ENCODE measurements around the gene TGFBI. TPM values are rescaled to one million over a fixed set of nuclear protein-coding genes. Genes with fewer than 3 reads are reported as not detected.

The TGFBI gene
- total and polyA plus RNA-seq, 8 donors = 3.7 to 50.1 (median 14.3) TPM

- Histone ChIP-seq H3K4me1 (peaks cover 0 to 4% (median 0%) of the 10 kb centered on the region in 3 donors), H3K4me3 (no peak overlapping the region), H3K27ac (no peak overlapping the region), H3K27me3 (no peaks in the 10 kb centered on the region), H3K36me3 (no peaks in the 10 kb centered on the region), H3K9me3 (no peaks in the 10 kb centered on the region)
- no peak for FAIRE-seq
- no peak for ATAC-seq
- no peak for DNase-seq
- intact Hi-C loops (cut with DNase I) = no loop called here
- no peak for TF ChIP-seq CTCF (IDR thresholded peaks at IDR 0.05)
- WGBS, 2 donors = 77% methylated on average over 6 of the region's 6 CpGs
Measured at GRCh38 chr5:136031711-136032110, 2.9 kb downstream of the TGFBI start.

DNA sequence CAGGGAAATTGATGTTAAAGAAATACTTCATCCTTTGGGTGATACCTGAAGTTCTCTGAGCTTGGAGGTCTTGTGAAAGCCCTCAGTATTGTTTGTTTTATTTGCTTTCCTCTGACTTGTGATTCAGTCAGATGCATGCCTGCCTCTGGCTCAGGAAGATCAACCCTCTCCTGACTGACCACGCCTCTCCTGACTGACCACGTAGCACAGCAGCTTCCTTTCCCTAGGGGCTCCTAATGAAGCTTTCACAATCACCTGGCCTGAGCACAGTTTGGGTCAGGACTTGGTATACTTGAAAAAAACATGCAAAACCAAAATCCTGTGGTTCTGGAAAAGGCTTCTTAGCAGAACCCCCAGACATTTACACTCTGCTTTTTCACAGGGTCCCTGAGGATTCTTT, 3.8 kb downstream of the TGFBI start:
- no peak overlapping the region for H3K4me3 ChIP-seq
- intact Hi-C loops (cut with DNase I) = no loop called here
- no peak overlapping the region for H3K27ac ChIP-seq
- H3K27me3 ChIP-seq = no peaks in the 10 kb centered on the region
- no peak for DNase-seq
- H3K9me3 ChIP-seq = no peaks in the 10 kb centered on the region
- no peak for TF ChIP-seq CTCF (IDR thresholded peaks at IDR 0.05)
- no peaks in the 10 kb centered on the region for H3K36me3 ChIP-seq
- 77 to 81% methylated on average over 2 of the region's 2 CpGs for WGBS, 2 donors
- FAIRE-seq = no peak
- H3K4me1 ChIP-seq = peaks cover 0 to 4% (median 0%) of the 10 kb centered on the region in 3 donors
- no peak for ATAC-seq

GRCh38 chr5:136033234-136033633, 4.4 kb downstream of the TGFBI start:
- DNase-seq (no peak), ATAC-seq (no peak), FAIRE-seq (no peak)
- Histone ChIP-seq H3K4me3 (no peak overlapping the region), H3K36me3 (no peaks in the 10 kb centered on the region), H3K4me1 (peaks cover 0 to 4% (median 0%) of the 10 kb centered on the region in 3 donors), H3K27ac (no peak overlapping the region), H3K9me3 (no peaks in the 10 kb centered on the region), H3K27me3 (no peaks in the 10 kb centered on the region)
- TF ChIP-seq CTCF (IDR thresholded peaks at IDR 0.05) = no peak
- intact Hi-C loops (cut with DNase I) = no loop called here
- WGBS, 2 donors = 25 to 56% methylated on average over 1 of the region's 1 CpG

DNA sequence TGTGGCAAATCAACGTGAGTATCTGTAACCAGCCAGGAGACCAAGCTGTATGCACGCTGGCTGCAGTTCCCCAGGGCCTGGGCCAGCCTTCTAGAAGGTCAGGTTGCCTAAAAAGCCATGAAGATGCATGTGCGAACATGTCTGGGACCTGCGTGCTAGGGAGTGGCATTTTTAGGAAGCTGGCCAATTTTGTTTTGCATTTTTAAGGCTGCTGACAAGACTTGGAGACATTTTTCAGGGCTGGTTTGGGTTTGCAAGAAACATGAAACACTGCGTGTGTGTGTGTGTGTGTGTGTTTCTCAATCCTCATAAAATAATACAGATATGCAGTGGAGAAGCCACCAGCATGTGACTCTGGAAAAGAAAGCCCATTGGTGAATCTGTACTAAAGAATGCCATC, 5.1 kb downstream of the TGFBI start:
- Histone ChIP-seq H3K4me3 (no peak overlapping the region), H3K27me3 (no peaks in the 10 kb centered on the region), H3K4me1 (peaks cover 0 to 4% (median 0%) of the 10 kb centered on the region in 3 donors), H3K9me3 (no peaks in the 10 kb centered on the region), H3K27ac (no peak overlapping the region), H3K36me3 (no peaks in the 10 kb centered on the region)
- intact Hi-C loops (cut with DNase I) = no loop called here
- FAIRE-seq (no peak), DNase-seq (no peak), ATAC-seq (no peak)
- WGBS, 2 donors = 80 to 82% methylated on average over 5 of the region's 5 CpGs
- no peak for TF ChIP-seq CTCF (IDR thresholded peaks at IDR 0.05)

DNA sequence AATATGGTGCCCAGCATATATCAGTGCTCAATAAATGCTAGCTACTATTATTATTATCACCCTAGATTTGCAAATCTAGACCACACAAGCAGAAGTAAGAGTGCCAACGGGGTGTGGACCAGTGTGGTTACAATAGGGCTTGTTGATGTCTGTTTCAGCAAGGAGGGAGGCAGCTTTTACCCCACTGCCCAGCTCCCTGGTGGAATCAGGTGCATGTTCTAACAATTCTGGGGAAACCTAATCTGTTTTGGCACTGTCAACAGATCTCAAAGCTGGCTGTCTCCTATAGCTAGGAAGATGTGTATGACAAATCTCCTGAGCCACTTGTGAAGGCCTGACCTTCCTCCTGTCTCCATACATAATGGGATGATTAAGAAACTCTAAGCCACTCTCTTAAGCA, 5.7 kb downstream of the TGFBI start:
- ATAC-seq (no peak), DNase-seq (no peak), FAIRE-seq (no peak)
- TF ChIP-seq CTCF (IDR thresholded peaks at IDR 0.05) = no peak
- no peaks in the 10 kb centered on the region for H3K27me3 ChIP-seq
- no peaks in the 10 kb centered on the region for H3K36me3 ChIP-seq
- H3K4me1 ChIP-seq = no peaks in the 10 kb centered on the region
- no peak overlapping the region for H3K27ac ChIP-seq
- no peaks in the 10 kb centered on the region for H3K9me3 ChIP-seq
- intact Hi-C loops (cut with DNase I) = no loop called here
- WGBS, 2 donors = 60 to 82% methylated on average over 1 of the region's 1 CpG
- no peak overlapping the region for H3K4me3 ChIP-seq

All from pancreas (tissue), 10 donors.